OCI-LY3 (cell line): ENCODE data around the gene PRMT7.

Experiments
- EZH2phosphoT487 ChIP-seq: fragments of 200-600 bp; shearing (Covaris generic); IDR thresholded peaks from 2 replicates; pipeline ENCODE4 v1.6.1; 2018; ENCODE audit warnings: antibody characterized with exemption, mixed run types, low read depth
- TF ChIP-seq, protein P1 (sequence below): fragments of 200-600, 300-600 bp; sonication (generic); IDR thresholded peaks from 2 replicates; pipeline ENCODE4 v1.5.1; 2014; ENCODE audit warnings: antibody characterized with exemption, low read length, low read depth

DNA sequence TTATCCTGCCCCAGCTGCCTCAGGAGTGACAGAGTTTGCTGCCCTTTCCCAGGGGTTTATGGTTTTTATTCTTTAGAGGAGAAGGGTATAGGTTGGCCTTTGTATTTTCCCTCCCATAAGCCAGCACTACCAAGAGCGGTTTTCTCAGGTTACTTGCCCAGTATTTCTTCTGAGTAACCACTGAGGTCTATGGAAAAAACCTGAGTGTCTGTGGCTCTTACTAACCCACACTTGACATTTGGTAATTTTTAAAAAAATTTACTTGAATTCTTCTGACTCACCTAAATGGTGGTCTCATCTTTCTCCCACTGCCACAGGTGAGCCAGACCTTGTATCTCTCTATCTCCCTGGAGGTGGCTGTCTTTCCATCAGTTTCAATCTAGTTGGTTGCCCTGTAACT is 40.5 kb upstream of the PRMT7 start:
- TF ChIP-seq, protein P1, sequence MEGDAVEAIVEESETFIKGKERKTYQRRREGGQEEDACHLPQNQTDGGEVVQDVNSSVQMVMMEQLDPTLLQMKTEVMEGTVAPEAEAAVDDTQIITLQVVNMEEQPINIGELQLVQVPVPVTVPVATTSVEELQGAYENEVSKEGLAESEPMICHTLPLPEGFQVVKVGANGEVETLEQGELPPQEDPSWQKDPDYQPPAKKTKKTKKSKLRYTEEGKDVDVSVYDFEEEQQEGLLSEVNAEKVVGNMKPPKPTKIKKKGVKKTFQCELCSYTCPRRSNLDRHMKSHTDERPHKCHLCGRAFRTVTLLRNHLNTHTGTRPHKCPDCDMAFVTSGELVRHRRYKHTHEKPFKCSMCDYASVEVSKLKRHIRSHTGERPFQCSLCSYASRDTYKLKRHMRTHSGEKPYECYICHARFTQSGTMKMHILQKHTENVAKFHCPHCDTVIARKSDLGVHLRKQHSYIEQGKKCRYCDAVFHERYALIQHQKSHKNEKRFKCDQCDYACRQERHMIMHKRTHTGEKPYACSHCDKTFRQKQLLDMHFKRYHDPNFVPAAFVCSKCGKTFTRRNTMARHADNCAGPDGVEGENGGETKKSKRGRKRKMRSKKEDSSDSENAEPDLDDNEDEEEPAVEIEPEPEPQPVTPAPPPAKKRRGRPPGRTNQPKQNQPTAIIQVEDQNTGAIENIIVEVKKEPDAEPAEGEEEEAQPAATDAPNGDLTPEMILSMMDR = no peak
- no peak for TF ChIP-seq EZH2phosphoT487
